H1 (cell line): ENCODE results near the gene PAQR4. TPM values are rescaled to one million over a fixed set of nuclear protein-coding genes. Genes with fewer than 3 reads are reported as not detected.
A peak's percentile ranks its signal among the peaks of the same experiment; 100 is the strongest.

ENCODE experiments used
- CTCF ChIA-PET: fragments of 300-600 bp; sonication (Branson Sonifier 250); formaldehyde crosslinking; loops from one replicate; lab custom pipeline; 2021; ENCODE audit not compliant: partially characterized antibody; lab: Charles Lee
- POLR2A ChIA-PET: fragments of 300-600 bp; sonication (Branson Sonifier 250); formaldehyde crosslinking; loops from one replicate; lab custom pipeline; 2021; ENCODE audit warnings: inconsistent platforms; ENCODE audit not compliant: partially characterized antibody; lab: Charles Lee
- DNase-seq, 2 experiments: peaks; one replicate each; pipeline versions ENCODE4 v3.0.0 to v3.0.0-alpha.2; 2010 to 2022; ENCODE audit warnings: low spot score in 2 of 2, low read depth in 1 of 2, mixed read lengths in 1 of 2
- FAIRE-seq: peaks from 2 replicates; lab custom pipeline; 2011; peaks lifted over from hg19 to GRCh38; lab: Jason Lieb, UNC
- H2AFZ ChIP-seq: 2 replicates; pipeline ENCODE4 v1.8.1; 2012; ENCODE audit warnings: low read length, inconsistent platforms
- H2AK5ac ChIP-seq: 2 replicates; pipeline ENCODE4 v1.6.1; 2013; ENCODE audit warnings: low read depth, low read length
- H2BK120ac ChIP-seq: replicated peaks from 2 replicates; pipeline ENCODE3; 2013; ENCODE audit warnings: low read depth, low read length, inconsistent platforms
- H2BK12ac ChIP-seq: 2 replicates; pipeline ENCODE4 v1.6.1; 2013; ENCODE audit warnings: low read depth, low read length
- H2BK15ac ChIP-seq: 2 replicates; pipeline ENCODE4 v1.6.1; 2013; ENCODE audit warnings: low read length
- H2BK20ac ChIP-seq: 2 replicates; pipeline ENCODE4 v1.6.1; 2013; ENCODE audit warnings: low read length
- H2BK5ac ChIP-seq: 2 replicates; pipeline ENCODE4 v1.6.1; 2013; ENCODE audit warnings: low read depth, low read length
- H3K14ac ChIP-seq: 2 replicates; pipeline ENCODE4 v1.6.1; 2013; ENCODE audit warnings: inconsistent platforms; ENCODE audit not compliant: insufficient read length
- H3K18ac ChIP-seq: 2 replicates; pipeline ENCODE4 v1.6.1; 2013; ENCODE audit warnings: low read length; ENCODE audit errors: extremely low read depth
- H3K23ac ChIP-seq: 2 replicates; pipeline ENCODE4 v1.6.1; 2013; ENCODE audit warnings: inconsistent platforms; ENCODE audit not compliant: insufficient read length
- H3K23me2 ChIP-seq: 2 replicates; pipeline ENCODE4 v1.6.1; 2013; ENCODE audit warnings: low read depth, low read length
- H3K27ac ChIP-seq: 2 replicates; pipeline ENCODE4 v1.6.1; 2011; ENCODE audit warnings: low read depth, low read length, inconsistent platforms
- H3K27me3 ChIP-seq, 4 experiments: replicated peaks in 1 of 4; 1 replicate in 1 of 4; 2 replicates in 3 of 4; pipeline versions ENCODE4 v1.6.1 to v1.8.1; 2011 to 2013; ENCODE audit warnings: low read length in 3 of 4, mild to moderate bottlenecking in 3 of 4, inconsistent platforms in 2 of 4, mixed read lengths in 2 of 4, moderate library complexity in 1 of 4; ENCODE audit not compliant: control insufficient read depth in 3 of 4, insufficient read depth in 3 of 4; ENCODE audit errors: extremely low read depth in 1 of 4
- H3K36me3 ChIP-seq, 4 experiments: 2 replicates each; pipeline versions ENCODE4 v1.6.1 to v1.8.1; 2011 to 2013; ENCODE audit warnings: mild to moderate bottlenecking in 4 of 4, low read length in 3 of 4, moderate library complexity in 2 of 4, control low read depth in 1 of 4, inconsistent platforms in 1 of 4; ENCODE audit not compliant: insufficient read depth in 4 of 4, control insufficient read depth in 2 of 4
- H3K4ac ChIP-seq: replicated peaks from 2 replicates; pipeline ENCODE3; 2013; ENCODE audit warnings: low read length, low read depth, mixed read lengths, inconsistent platforms; ENCODE audit not compliant: insufficient read length
- H3K4me1 ChIP-seq, 4 experiments: replicated peaks in 1 of 4; 1 replicate in 1 of 4; 2 replicates in 3 of 4; pipeline versions ENCODE4 v1.6.1 to v1.8.1; 2011 to 2013; ENCODE audit warnings: low read length in 3 of 4, inconsistent platforms in 2 of 4, mixed read lengths in 1 of 4; ENCODE audit not compliant: insufficient read depth in 4 of 4, control insufficient read depth in 3 of 4
- H3K4me2 ChIP-seq, 2 experiments: 2 replicates each; pipeline versions ENCODE4 v1.6.1 to v1.8.1; 2011 to 2013; ENCODE audit warnings: low read depth in 2 of 2, low read length in 2 of 2, control low read depth in 1 of 2, inconsistent platforms in 1 of 2, mild to moderate bottlenecking in 1 of 2; ENCODE audit not compliant: insufficient read depth in 1 of 2
- H3K4me3 ChIP-seq, 4 experiments: fragments of 200-600, 300-600 bp in 1 of 4; sonication (generic), shearing (Covaris generic), sonication (Bioruptor Twin) in 1 of 4; 2 replicates each; pipeline versions ENCODE4 v1.5.1 to v1.8.1; 2011 to 2016; ENCODE audit warnings: low read length in 4 of 4, low read depth in 3 of 4, control low read depth in 2 of 4, inconsistent platforms in 2 of 4, mild to moderate bottlenecking in 2 of 4, mixed read lengths in 1 of 4, moderate library complexity in 1 of 4; ENCODE audit not compliant: insufficient read depth in 2 of 4; ENCODE audit errors: extremely low read depth in 1 of 4
- H3K56ac ChIP-seq: replicated peaks from 2 replicates; pipeline ENCODE3; 2013; ENCODE audit warnings: low read depth, mild to moderate bottlenecking, mixed read lengths, low read length, inconsistent platforms; ENCODE audit not compliant: insufficient read length
- H3K79me1 ChIP-seq: 2 replicates; pipeline ENCODE4 v1.6.1; 2013; ENCODE audit warnings: low read depth, low read length, control low read depth
- H3K79me2 ChIP-seq, 2 experiments: 2 replicates each; pipeline versions ENCODE4 v1.6.1 to v1.8.1; 2012 to 2013; ENCODE audit warnings: low read length in 2 of 2, mild to moderate bottlenecking in 2 of 2, inconsistent platforms in 1 of 2; ENCODE audit not compliant: insufficient read depth in 2 of 2, control insufficient read depth in 1 of 2
- H3K9ac ChIP-seq, 4 experiments: replicated peaks in 1 of 4; 1 replicate in 1 of 4; 2 replicates in 3 of 4; pipeline versions ENCODE4 v1.6.1 to v1.8.1; 2011 to 2013; ENCODE audit warnings: low read depth in 3 of 4, low read length in 3 of 4, control low read depth in 2 of 4, mild to moderate bottlenecking in 2 of 4, moderate library complexity in 2 of 4, inconsistent platforms in 1 of 4; ENCODE audit errors: extremely low read depth in 1 of 4
- H3K9me3 ChIP-seq, 2 experiments: 2 replicates each; pipeline versions ENCODE4 v1.6.1 to v1.8.1; 2012 to 2013; ENCODE audit warnings: mild to moderate bottlenecking in 2 of 2, moderate library complexity in 2 of 2, control low read depth in 1 of 2, inconsistent platforms in 1 of 2, low read depth in 1 of 2, low read length in 1 of 2, mixed read lengths in 1 of 2; ENCODE audit not compliant: insufficient read depth in 2 of 2
- H4K20me1 ChIP-seq, 2 experiments: replicated peaks in 1 of 2; 2 replicates each; pipeline versions ENCODE3 to v1.8.1; 2011 to 2013; ENCODE audit warnings: inconsistent platforms in 2 of 2, low read length in 2 of 2, mild to moderate bottlenecking in 1 of 2; ENCODE audit not compliant: insufficient read depth in 2 of 2, control insufficient read depth in 1 of 2
- H4K5ac ChIP-seq: 2 replicates; pipeline ENCODE4 v1.6.1; 2013; ENCODE audit warnings: low read length, low read depth, mixed read lengths, inconsistent platforms; ENCODE audit not compliant: insufficient read length
- H4K8ac ChIP-seq: 2 replicates; pipeline ENCODE4 v1.8.0; 2013; ENCODE audit warnings: mild to moderate bottlenecking, moderate library complexity, low read length, inconsistent platforms; ENCODE audit not compliant: insufficient read depth; ENCODE audit errors: extremely low read depth
- H4K91ac ChIP-seq: replicated peaks from 2 replicates; pipeline ENCODE3; 2013; ENCODE audit warnings: low read length, mixed read lengths, inconsistent platforms; ENCODE audit not compliant: insufficient read length
- POLR2AphosphoS5 ChIP-seq: IDR thresholded peaks from 2 replicates; pipeline ENCODE4 v1.6.1; 2011; ENCODE audit warnings: low read depth, low read length
- TAF7 ChIP-seq: optimal IDR thresholded peaks from 2 replicates; pipeline ENCODE3; 2011; ENCODE audit warnings: low read depth, mild to moderate bottlenecking, inconsistent platforms, low read length, moderate library complexity, borderline replicate concordance
- ZNF274 ChIP-seq: IDR thresholded peaks from 2 replicates; pipeline ENCODE4 v1.7.0; 2012; ENCODE audit warnings: low read length, borderline replicate concordance; ENCODE audit errors: extremely low read depth
- WGBS, 2 experiments: shearing (Covaris generic) in 1 of 2; methylation state at CpG; one replicate each; pipeline versions ENCODE4 v1.1.6 to v1.1.7; 2013 to 2015; ENCODE audit warnings: low lambda C conversion rate in 2 of 2, mixed read lengths in 2 of 2, inconsistent platforms in 1 of 2, low coverage in 1 of 2, missing lambda C conversion rate in 1 of 2; ENCODE audit not compliant: insufficient replicate concordance in 2 of 2, insufficient coverage in 1 of 2, insufficient read length in 1 of 2; ENCODE audit errors: extremely low coverage in 1 of 2, missing lambda C conversion rate in 1 of 2; 5-methylcytosine and 5-hydroxymethylcytosine counted together
- polyA plus RNA-seq, 7 experiments: library from polyadenylated mRNA; depleted of rRNA in 3 of 7; stranded (reverse) in 5 of 7; unstranded in 2 of 7; fragments of >200 nt in 5 of 7; fragments of 200-250 nt in 2 of 7; gene quantifications; 1 replicate in 5 of 7; 2 replicates in 1 of 7; 4 replicates in 1 of 7; pipeline versions ENCODE4 v1.2.1 to v1.2.3, GENCODE V29; 2011 to 2013; ENCODE audit warnings: missing spikeins in 2 of 7, mixed read lengths in 2 of 7
- total RNA-seq: library from RNA; stranded (reverse); fragmentation: NEBNext Ultra II Directional; extraction: Animal tissue kit (Norgen Biotek cat#: 25700); gene quantifications from 2 replicates; pipeline ENCODE4 v1.2.1, GENCODE V29; 2021

PAQR4 gene
- total and polyA plus RNA-seq, 2 of the 8 experiments (the other 6 are each of a cell fraction or from before 2014, with no cell fraction given), result 28.2 to 34.6 TPM

DNA sequence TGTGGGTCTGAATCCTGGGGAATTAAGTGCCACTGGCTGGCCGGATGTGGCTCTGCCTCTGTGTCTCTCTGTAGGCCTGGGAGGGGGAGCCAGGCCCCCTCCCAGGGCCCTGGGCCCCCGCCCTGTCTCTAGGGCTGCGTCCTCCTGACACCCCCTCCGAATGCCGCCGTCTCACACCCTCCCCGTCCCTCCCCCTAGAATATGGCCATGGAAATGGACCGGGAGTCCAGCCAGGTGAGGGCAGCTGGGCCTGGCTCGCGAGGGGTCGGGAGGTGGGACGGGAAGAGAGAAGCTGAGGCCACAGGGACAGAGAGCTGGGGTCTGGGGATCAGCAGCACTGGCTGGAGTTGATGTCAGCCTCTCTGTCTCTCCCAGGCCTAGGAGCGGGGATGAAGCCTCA lies 27.1 kb downstream of the PAQR4 start:
- Histone ChIP-seq H3K27ac (no peak overlapping the region; the same call in 1 of the 2 replicates), H4K5ac (no peak overlapping the region), H3K79me1 (no peaks in the 10 kb centered on the region), H3K4me3 (no peak overlapping the region), H2BK120ac (no peak overlapping the region), H3K79me2 (no peaks in the 10 kb centered on the region), H4K8ac (peak overlapping the region; percentile 71), H2BK15ac (0 out of 2 replicates have a peak overlapping the region, but pooled peaks have one; percentile 46), H3K9ac (no peak overlapping the region), H3K36me3 (no peaks in the 10 kb centered on the region), H3K4me1 (peaks cover 0 to 27% (median 7%) of the 10 kb centered on the region in 4 experiments; a peak in 6 of 7 replicates), H3K27me3 (no peaks in the 10 kb centered on the region), H3K23ac (no peak overlapping the region), H3K23me2 (no peaks in the 10 kb centered on the region; the same call in 1 of the 2 replicates), H2BK20ac (peak overlapping the region; percentile 80; the same call in 1 of the 2 replicates), H3K56ac (no peak overlapping the region), H4K20me1 (peaks cover 0 to 2% of the 10 kb centered on the region in 2 experiments), H3K18ac (peak overlapping the region; percentile 32; the same call in 1 of the 2 replicates), H3K14ac (no peak overlapping the region), H2BK12ac (peak overlapping the region; percentile 27; the same call in 1 of the 2 replicates), H3K9me3 (no peaks in the 10 kb centered on the region), H3K4me2 (no peak overlapping the region), H3K4ac (peak overlapping the region; percentile 91), H4K91ac (no peak overlapping the region), H2BK5ac (peak overlapping the region; percentile 66; the same call in 1 of the 2 replicates), H2AFZ (no peak overlapping the region), H2AK5ac (peak overlapping the region; percentile 39; the same call in 1 of the 2 replicates)
- FAIRE-seq (no peak), DNase-seq (no peak)
- ChIA-PET POLR2A (interaction anchor here (1.0 to 15.2 kb wide), 9 partner anchors 9 to 102 kb away, joined by 3 to 200 read pairs (median 6); partner anchors contain the start of genes CLDN6, CLDN9, HCFC1R1 and KREMEN2), CTCF (interaction anchor here (1.0 to 17.3 kb wide), 8 partner anchors 9 to 66 kb away, joined by 3 to 639 read pairs (median 4); partner anchors contain the start of genes BICDL2, CLDN6, HCFC1R1 and THOC6)
- 90% methylated on average over 8 of the region's 13 CpGs; no CpG with 5 or more reads in 1 of the 2 experiments for WGBS, 2 experiments
- TF ChIP-seq POLR2AphosphoS5, result no peak
- no peak for TF ChIP-seq TAF7
- TF ChIP-seq ZNF274, result no peak
